GM18507 (cell line): ENCODE measurements around the gene UFM1.
"Not testable (repeated sequence)": the region's sequence is repeated elsewhere in the genome, so short reads cannot be mapped to it uniquely, and the experiment has no call there.

ENCODE experiments used
- DNase-seq: peaks from one replicate; pipeline ENCODE4 v3.0.0; 2011; ENCODE audit warnings: low read depth; ENCODE audit not compliant: insufficient read length; ENCODE audit errors: extremely low spot score
- FAIRE-seq: peaks from 2 replicates; lab custom pipeline; 2011; peaks lifted over from hg19 to GRCh38; lab: Jason Lieb, UNC

The UFM1 gene

DNA sequence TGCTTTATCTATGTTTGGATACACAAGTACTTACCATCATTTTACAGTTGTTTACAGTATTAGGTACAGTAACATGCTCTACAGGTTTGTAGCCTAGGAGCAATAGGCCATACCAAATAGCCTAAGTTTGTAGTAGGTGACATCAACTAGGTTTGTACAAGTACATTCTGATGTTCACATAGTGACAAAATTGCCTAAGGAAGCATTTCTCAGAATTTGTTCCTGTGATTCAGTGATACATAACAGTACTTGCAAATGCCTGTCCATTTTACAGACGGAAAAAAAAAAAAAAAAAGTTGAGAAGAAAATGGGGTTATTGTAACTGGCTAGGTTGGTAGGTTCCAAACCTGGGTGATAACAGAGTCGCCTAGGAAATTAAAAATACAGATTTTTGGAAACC lies 13.6 kb downstream of the UFM1 start:
- no peak for DNase-seq
- FAIRE-seq = no peak

DNA sequence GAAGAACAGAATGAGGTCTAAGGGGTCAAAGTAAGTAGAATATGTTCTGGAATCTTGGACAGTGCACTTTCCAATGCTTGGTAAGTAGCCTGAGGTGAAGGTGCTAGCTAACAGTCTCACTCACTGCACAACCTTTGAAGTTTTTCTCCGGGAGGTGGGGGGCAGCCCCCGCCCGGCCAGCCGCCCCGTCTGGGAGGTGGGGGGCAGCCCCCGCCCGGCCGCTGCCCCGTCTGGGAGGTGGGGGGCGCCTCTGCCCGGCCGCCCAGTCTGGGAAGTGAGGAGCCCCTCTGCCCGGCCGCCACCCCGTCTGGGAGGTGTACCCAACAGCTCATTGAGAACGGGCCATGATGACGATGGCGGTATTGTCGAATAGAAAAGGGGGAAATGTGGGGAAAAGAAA lies 14.1 kb downstream of the UFM1 start:
- not testable (repeated sequence) for FAIRE-seq, DNase-seq

DNA sequence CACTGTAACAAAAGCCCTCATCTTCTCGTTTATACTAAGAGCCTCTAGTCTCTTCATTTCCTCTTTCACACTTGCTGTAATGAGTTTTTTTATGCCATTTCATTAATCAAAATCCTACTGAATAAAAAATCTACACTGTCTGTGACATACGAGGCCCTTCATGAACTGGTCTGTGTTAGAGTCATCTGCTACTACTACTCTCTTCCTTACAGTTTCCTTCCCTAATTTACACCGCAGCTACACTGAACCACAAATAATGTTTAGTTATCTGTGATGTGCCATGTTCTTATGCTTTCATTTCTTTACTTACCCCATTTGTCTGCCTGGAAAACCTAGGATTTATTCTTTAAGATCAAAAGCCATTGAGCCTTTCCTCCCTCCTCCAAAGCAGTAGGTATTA lies 16.0 kb downstream of the UFM1 start:
- DNase-seq = no peak
- FAIRE-seq = no peak

DNA sequence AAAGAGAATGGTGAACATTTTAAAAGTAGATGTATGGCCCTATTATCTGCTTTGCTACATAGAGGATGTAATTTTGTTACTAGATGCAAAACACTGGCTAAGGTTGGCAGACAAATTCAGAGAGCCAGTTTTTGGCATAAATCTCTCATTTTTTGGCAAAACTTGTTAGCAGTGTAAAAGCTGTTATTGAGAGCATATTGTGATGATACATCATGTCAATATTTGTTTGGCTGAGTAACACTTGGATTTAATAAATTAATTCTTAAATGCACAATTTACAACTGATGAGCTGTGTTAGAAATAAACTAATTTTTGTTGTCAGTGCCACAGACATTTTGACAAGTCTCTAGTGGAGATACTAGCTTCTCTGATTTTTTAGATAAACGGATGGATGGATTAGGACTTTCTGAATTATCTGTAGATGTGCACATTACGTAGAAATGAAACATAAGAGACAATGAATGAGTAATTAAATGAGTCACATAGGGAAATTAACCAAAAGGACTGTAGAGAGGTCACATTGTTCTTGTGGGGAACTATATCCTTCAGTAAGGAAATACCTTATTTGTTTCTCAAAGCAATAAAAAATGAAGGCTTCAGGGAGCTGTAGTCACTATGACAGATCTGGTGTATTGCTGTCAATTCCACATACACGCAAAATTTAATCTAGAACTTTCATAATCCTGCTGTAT lies 17.4 kb downstream of the UFM1 start:
- no peak for FAIRE-seq
- no peak for DNase-seq

DNA sequence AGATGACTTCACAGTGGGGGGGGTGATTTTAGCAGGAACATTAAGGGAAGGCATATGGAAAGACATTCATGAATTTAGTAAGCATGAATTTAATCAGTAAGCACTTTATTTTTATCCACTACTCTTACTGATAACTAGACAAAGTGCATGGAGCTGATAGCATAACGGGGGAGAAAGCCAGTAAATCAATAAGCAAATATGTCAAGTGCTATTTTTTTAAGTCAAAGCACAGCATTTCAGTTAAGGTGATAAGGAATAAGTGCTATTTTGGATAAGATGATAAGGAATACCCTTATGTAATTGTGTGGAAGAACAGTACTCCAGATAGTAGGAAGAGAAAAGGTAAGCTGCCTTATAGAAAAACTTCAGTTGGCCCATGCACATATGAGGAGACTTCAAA lies 19.4 kb downstream of the UFM1 start:
- DNase-seq (no peak), FAIRE-seq (no peak)

DNA sequence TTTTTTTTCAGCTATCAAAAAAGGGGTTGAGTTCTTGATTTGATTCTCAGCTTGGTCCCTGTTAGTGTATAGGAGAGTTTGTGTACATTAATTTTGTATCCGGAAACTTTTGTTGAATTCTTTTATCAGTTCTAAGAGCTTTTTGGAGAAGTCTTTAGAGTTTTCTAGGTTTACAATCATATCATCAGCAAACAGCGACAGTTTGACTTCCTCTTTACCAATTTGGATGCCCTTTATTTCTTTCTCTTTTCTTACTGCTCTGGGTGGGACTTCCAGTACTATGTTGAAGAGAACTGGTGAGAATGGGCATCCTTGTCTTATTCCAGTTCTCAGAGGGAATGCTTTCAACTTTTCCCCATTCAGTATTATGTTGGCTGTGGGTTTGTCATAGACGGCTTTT lies 20.4 kb downstream of the UFM1 start:
- FAIRE-seq, DNase-seq: not testable (repeated sequence)

DNA sequence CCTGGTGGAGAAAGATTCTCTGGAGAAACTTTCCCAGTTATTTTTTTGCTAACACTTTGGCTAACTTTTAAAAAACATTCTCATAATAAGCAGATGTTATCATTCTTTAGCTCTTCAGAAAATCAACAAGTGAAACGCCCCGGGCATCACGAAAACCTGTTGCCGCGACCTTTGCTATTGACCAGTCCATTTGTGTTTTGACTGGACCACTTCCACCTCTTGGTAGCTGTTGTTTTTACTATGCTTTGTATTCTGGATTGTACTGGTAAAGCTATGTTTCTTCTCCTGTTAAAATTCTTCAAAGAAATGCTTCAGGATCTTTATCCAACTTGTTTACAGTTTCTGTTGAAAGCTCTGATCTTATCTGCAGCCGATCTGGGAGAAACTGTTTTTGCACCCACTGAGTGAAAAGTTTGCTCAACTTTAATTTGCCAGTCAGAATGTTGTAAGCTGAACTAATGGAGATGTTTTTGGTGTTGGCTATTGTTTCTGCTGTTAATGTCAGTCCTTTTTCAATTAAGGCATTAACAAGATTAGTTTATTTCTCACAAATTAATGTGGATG lies 23.3 kb downstream of the UFM1 start:
- FAIRE-seq = no peak
- DNase-seq = no peak

DNA sequence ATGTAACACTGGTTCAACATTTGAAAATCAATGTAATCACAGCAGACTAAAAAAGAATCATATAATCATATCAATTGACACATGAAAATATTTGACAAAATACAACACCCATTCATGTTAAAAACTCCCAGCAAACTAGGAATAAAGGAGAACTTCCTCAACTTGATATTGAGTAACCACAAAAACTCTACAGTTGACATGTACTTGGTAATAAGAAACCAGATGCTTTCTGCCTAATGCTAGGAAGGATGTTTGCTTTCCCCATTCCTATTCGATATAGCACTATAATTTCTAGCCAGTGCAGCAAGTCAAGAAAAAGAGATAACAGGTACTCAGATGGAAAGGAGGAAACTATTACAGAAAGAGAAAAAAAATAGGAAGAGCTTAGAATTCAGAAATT lies 26.9 kb downstream of the UFM1 start:
- no peak for DNase-seq
- FAIRE-seq = no peak

DNA sequence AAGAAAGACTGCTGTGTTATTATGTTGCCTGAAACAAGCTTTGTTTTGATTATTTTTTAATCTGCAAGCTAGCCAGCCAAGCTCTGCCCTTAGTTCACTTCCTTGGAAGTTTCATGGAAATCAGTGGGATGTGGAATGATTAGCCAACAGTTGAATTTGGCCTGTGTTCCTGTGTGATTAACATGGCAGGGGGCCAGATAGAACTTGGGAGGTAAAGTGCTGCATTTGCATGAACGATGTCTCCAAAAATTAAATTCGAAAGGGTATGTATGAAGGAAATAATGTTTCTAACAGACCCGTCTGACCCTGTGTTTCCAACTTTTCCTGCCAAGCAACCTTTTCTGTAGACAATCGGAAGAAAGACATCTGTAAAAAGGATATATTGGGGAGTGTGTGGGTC lies 32.2 kb downstream of the UFM1 start:
- FAIRE-seq (no peak), DNase-seq (no peak)

DNA sequence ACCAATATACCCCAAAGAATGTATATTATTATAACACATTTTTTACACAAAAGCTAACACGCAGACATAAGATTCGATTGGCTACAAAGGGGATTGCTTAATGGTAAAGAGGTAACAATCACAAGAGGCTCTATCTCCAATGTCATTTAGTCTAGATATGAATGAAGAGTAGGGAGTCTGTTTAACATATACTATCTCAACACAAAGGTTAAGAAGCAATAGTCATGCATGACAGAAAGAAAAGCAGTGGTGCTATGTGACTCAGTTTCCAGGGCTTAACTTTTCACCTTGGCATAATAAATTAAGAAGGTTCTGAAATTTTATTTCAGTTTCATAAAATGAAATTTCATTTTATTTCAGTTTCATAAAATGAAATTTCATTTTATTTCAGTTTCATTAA lies 33.3 kb downstream of the UFM1 start:
- FAIRE-seq (no peak), DNase-seq (no peak)

DNA sequence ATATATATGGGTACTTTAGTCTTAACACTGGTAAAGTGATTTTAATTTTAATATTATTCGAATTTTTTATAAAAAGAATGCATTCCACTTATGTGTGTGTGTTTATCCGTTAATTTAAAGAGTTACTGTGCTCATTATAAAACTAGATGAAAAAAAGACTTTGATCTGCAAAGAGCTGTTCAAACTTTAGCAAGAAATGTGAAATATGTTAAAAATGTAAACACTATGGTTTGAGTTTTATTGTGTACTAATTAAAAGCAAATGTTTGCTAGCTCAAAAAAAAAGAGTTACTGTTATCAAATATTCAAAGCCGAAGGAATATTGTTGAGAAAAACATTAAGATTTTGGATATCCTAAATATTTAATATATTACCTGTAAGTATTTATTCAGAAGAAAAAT lies 34.5 kb downstream of the UFM1 start:
- DNase-seq (no peak), FAIRE-seq (no peak)

DNA sequence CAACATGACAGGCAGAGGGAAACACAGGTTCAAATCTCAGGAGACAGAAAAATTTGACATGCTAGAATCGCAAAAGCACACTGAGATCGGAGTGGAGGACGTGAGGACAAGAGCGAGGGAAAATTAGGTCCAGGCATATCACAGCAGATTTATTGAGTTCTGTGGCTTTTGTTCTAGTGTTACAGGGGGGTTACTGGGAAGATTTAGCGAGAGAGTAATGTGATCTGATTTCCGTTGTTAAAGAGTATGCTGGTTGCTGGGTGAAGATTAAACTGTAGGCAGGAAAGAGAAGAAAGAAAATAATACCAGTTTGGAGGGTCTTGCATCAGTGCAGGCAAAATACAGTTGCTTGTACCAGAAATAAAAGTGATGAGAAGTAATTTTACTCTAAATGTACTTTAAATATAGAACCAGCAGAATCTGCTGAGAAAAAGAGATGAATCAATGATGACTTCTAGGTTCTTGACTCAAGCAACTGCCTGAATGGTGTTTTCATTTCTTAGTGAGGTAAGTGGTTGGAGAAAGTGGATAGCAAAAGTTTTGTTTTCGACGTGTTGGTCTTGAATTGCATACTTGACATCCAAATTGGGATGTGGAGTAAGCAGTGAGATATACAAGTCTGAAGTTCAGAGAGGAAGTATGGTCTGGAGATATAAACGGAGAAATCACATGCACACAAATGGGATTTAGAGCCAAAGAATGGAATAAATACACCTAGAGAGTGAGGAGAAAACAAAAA lies 35.7 kb downstream of the UFM1 start:
- FAIRE-seq (no peak), DNase-seq (no peak)

DNA sequence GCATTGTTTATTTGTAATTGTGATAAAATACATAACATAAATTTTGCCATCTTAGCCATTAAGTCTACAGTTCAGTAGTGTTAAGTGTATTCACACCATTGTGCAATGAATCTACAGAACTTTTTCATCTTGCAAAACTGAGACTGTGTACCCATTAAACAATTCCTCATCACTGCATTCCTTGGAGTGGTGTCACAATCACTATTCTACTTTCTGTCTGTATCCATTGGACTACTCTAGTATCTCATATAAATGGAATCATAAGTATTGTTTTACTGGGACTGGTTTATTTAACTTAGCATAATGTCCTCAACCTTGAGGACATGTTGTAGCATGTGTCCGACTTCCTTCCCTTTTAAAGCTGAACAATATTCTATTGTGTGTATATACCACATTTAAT lies 36.8 kb downstream of the UFM1 start:
- FAIRE-seq (no peak), DNase-seq (no peak)

DNA sequence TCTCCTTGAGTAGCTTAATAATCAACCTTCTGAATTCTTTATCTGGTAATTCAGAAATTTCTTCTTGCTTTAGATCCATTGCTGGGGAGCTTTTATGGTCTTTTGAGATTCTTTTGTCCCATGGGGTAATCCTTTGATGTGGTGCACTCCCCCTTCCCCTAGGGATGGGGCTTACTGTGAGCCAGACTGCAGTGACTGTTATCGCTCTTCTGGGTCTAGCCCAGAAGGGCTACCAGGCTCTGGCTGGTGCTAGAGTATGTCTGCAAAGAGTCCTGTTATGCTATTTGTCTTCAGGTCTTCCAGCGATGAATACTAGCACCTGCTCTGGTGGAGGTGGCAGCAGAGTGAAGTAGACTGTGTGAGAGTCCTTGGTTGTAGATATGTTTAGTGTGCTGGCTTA lies 41.7 kb downstream of the UFM1 start:
- FAIRE-seq (no peak), DNase-seq (no peak)

DNA sequence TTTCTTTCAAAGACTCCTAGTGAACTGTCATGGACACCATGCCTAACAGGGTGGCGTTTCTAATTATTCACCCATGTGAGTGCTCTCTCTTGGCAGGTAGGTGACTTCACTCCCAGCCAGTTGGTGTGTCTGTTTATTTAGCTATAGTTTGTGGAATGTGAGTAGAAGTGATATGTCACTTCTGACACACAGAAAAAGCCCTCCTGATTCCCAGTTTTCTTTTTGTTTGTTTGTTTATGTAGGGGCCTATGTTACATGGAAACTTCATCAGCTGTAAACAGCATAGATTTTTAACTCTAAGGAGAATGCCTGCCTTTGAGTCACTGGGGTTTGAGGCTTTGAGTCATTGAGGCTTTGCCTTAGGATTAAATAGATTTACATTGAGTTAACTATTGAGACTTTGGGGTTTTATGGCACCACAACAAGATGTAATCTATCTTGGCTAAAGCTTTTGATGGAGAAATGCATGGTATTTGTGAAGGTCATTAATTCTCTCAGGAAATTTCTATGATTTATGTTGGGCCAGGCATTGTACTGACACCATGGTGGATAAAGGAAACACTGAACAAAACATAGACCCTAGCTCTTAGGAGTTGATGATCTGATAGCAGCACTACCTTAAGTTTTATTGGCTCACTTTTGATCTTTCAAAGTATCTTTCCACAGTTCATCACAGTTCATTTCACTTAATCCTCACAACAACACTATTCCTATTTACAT lies 45.3 kb downstream of the UFM1 start:
- FAIRE-seq (no peak), DNase-seq (no peak)

DNA sequence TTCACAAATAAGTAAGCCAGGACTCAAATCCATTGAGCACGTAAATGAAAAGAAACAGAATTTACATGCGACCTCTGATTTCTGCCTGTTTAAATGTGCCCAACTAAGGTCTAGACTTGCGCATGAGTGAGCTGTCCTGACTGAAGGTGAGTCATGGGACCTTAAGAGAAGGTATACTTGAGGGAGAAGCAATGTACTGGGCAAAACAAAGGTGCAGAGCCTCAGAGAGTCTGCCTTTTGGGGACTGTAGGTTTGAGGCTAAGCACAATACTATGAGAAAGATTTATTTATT lies 45.8 kb downstream of the UFM1 start:
- DNase-seq (no peak), FAIRE-seq (no peak)

DNA sequence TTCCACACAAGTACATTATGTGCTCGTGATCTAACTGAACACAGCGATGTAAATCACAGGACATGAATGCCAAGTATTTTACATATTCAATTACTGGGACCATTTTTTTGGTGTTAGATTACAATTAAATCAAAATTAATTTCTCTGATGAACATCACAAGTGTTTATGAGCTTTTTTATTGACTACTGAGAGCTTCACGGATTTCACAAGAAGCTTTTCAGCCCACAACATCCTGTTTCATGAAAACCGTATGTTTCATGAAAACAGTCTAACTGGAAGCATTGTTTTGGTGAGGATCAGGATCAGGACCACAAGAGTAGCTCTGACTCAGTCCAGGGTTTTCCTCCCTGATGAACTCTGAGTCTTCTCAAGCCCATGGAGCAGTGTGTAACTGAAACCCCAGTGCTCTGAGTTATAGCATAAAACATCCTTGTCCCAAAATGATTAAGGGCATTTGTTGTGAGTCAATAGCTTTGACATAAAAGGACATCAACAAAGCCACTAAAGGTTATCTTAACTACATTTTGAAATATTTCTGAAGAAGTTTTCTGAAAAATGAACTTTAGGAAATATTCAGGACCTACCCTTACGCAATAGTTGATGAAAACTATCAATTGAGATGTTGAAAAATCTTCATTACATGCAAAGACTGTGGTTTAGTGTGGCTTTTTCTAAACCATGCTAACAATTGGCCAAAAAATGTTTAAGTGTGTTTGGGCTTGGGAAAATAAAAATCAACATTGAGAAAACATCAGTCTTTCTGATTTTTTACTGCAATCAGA lies 49.3 kb downstream of the UFM1 start:
- peak; percentile 35 for FAIRE-seq
- DNase-seq = no peak

DNA sequence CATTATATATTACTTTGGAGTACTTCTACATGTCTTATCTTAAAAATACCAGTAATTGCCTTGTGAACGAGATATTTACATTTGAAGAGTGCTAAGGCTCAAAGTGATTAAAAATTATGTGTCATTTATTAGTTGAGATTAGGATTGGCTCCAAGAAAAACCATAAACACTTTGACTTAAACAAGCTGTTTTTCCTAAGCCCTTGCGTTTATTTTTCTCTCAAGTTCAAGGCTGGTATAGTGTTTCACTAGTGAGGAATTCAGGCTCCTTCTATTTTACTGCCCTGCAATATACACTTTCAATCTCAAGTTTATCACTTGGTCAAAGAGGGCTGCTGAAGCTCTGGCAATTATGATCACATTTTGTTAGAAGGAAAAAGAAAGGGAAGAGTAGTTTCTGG lies 49.9 kb downstream of the UFM1 start:
- no peak for FAIRE-seq
- DNase-seq = no peak

DNA sequence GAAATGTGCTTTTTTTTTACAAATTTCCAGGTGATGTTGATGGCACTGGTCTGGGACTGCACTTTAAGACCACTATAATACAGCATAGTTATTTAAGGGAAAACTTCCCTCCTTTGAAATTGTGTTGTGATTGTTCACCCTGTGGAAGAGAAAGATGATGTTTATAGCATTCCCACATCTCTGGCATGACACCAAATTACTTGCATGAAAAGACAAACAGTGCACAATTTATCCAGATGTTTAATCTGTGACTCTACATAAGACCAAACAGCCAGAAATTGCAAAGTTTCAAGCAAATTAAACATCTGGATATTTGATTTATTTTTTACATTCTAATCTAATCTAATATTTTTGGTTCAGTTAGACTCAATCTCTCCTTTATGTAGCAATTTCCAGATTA lies 51.6 kb downstream of the UFM1 start:
- DNase-seq = no peak
- no peak for FAIRE-seq

DNA sequence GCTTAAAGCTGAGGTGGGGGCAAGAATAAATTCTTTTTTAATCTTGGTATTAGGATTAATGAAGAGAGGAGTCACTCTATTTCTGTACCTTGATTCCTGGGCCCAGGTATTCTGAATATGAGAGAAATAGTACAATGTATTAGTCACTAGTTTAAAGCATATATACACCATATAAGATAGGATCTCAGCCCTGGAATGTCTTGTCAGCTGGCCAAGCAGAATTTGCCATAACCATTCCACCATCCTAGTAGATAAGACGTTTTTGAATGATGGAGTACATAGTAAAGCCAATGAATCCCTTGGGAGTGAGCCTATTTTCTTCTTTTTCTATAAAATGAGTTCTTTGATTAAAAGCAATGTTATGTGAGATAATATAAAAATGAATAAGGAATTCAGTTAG lies 55.6 kb downstream of the UFM1 start:
- FAIRE-seq = no peak
- DNase-seq = no peak
